Measurements from ENCODE around the gene SPECC1L.
A peak's percentile ranks its signal among the peaks of the same experiment; 100 is the strongest.

Gene SPECC1L

GRCh38 chr22:24398409-24398808, 127.8 kb downstream of the SPECC1L start:
- DNase-seq (ENCODE audit: low read depth) = no peak

DNA sequence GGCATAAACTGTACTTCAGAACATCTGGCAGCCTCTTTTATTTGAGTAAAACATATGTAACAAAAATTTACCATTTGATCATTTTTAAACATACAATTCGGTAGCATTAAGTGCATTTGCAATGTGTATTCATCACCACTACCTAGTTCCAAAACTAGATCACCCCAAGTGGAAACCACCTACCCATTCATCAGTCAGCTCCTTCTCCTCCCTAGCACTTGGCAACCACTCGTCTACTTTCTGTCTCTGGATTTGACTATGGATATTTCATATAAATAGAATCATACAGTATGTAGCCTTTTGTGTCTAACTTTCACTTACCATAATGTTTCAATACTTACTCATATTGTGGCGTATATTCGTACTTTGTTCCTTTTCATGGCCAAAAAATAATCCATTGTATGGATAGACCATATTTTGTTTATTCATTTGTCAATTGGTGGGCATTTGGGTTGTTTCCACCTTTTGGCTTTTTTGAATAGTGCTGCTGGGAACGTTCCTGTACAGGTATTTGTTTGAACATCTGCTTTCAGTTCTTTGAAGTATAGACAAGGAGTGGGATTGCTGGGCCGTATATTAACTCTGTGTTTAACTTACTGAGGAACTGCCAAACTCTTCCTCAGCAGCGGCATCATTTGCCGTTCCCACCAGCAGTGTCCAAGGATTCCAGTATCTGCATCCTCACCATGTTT, 129.5 kb downstream of the SPECC1L start:
- DNase-seq (ENCODE audit: low read depth) = no peak

DNA sequence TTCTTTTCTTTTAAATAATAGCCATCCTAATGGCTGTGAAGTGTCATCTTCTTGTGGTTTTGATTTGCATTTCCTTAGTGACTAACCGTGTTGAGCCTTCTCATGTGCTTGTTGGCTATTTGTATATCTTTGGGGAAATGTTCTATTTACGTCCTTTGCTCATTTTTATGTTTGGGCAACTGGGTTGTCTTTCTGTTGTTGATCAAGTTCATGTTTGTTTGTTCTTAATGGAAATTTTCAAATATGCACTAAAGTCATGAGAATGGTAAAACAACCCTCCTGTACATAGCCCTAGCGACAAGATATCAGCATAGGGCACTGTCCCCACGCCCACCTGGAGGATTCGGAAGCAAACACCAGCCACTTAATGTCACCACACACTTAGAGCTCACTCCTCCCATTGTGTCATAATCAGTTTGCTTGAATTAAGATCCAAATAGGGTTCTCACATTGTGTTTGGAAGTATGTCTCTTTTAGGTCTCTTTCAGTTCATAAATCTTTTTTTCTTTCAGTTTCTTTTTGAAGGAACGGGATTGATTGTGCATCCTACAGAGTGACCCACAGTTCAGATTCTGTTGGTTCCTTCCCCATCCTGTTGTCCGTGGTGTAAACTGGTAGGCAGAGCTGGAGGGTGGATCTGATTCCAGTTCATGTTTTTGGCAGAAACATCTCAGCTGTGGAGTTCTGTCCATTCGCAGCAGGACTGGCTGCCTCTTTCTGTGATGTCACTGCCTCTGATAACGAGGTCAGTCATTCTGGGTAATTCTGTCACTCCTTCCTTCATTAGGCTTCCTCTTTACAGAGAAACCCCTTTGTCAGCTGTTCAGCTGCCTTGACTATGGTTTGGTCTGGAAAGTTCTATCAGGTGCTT, 130.3 kb downstream of the SPECC1L start:
- DNase-seq (ENCODE audit: low read depth) = no peak

DNA sequence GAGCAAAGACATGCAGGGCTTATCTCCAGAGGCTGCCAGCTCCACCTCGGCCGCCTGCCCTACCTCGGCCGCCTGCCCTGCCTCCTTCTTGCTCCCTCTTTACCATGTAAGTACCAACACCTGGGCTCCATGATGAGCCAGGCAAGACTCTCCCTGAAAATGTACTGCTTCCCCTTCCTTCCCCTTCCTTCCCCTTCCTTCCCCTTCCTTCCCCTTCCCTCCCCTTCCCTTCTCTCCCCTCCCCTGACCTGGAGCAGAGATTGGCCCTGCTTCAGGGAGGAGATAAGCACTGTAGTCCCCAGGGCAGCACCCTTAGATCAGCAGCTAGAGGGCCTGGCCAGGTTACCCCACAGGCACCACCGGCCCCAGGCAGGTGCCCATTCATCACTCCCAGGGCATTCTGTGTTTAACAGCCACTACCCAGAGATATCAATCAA, 131.3 kb downstream of the SPECC1L start:
- DNase-seq (ENCODE audit: low read depth) = no peak

- peak; percentile 72 for DNase-seq (ENCODE audit: low read depth)
Measured at GRCh38 chr22:24402460-24403192, 132.0 kb downstream of the SPECC1L start.

GRCh38 chr22:24403346-24403745, 132.7 kb downstream of the SPECC1L start:
- no peak for DNase-seq (ENCODE audit: low read depth)

DNA sequence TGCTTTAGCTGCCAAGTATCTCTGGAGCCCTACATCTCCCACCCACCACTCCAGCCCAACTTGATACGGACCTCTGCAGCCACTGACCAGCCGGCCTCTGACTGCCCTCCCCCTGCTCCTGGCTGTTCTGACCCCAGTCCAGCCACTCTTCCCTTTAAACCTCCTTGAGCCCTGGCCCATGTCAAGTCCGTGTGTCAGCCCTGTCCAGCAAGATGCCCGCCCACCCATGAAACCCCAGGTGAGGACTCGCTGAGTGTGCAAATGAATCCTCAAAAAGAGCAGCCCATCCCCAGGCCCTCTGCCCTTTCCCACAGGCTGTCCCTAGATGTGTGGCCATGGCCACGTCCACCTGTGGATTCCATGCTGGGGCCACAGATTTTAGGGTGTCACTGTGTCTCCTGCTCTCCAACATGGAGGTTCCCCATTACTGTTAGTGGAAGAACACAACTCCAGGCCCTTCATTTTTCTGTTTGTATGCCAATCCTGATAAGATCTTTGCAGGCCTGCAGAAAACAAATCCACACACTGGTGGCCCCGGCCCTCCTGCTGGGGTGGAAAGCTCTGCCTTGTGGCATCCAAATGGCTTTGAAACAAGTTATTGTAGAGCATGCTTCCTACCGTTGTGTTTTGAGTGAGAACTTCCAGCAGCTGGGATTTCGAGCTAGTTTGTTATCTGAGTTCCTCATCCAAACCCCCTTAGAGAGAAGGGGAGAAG, 134.1 kb downstream of the SPECC1L start:
- DNase-seq (ENCODE audit: low read depth) = no peak

- DNase-seq (ENCODE audit: low read depth) = no peak
Measured at GRCh38 chr22:24405631-24406321, 135.1 kb downstream of the SPECC1L start.

DNA sequence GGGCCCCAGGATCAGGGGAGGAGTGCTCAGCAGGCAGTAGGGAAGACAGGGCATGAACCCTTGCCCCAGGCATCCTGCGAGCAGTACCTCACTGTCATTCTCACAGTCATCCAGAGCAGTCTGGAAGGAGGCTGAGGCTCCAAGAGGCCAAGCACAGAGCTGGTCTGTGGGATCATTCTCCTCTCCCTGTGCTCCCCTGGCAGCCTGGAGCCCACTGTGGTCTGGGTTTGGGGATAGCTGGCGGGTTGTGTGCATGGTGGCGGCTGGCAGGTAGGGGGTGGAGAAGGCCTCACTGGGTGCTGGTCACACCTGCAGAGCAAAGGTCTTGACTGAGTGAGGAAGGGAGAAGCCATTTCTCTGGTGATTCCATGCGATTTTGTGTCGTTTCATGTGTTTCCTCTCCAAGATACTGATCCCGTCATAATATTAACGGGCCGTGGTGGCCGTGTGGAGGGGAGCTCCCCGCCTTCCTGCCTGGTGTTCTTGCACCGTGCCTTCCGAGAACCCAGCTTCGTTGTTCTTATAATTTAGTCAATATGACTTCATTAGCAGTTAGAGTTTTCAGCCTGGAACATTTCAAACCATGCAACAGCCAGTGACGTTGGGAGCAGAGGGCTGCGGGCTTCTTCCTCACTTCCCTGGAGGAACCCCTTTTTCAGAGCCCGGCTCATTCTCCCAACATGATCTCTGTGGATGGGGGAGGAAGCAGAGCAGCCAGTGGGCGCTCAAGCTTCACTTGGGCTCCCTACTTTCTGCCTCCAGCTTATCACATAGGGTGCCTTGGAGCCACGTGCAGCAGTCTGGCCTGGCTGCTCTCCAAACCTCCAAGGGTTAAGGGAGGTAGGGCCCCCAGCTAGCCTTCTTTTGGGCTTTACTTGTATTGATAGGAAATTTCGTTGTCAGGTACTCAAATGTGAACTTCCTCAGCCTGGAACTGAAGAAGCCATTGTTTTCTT, 136.0 kb downstream of the SPECC1L start:
- DNase-seq (ENCODE audit: low read depth) = no peak

GRCh38 chr22:24407278-24407665, 136.6 kb downstream of the SPECC1L start:
- no peak for DNase-seq (ENCODE audit: low read depth)

DNA sequence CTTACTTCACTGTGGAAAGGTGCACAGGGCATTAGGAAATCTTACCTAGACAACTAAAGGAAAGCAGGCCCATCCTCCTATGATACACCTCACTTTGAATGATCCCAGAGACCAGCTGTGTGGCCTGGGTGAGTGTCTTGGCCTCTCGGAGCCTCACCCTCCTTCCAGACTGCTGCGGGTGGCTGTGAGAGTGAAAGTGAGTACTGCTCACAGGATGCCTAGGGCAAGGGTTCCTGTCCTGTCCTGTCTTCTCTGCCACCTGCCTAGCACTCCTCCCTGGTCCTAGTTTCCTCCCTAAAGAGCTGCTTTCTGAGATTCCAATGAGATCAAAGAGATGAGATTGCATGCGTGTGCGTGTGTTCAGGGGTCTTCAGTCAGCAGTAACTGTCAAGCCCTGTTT, 137.3 kb downstream of the SPECC1L start:
- DNase-seq (ENCODE audit: low read depth) = no peak

- no peak for DNase-seq (ENCODE audit: low read depth)
Measured at GRCh38 chr22:24408630-24409029, 138.0 kb downstream of the SPECC1L start.

DNA sequence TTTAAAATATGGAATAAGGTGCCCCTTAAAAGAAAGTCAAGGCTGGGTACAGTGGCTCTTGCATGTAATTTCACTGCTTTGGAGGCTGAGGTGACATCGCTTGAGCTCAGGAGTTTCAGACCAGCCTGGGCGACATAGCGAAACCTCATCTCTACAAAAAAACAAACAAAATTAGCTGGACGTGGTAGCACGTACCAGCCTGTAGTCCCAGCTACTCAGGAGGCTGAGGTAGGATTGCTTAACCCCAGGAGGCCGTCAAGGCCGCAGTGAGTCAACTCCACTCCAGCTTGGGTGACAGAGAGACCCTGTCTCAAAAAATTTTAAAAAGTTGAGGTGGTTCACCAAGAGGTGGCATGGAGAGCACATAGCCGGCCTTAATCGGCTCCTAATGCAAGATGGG, 139.1 kb downstream of the SPECC1L start:
- DNase-seq (ENCODE audit: low read depth) = no peak

DNA sequence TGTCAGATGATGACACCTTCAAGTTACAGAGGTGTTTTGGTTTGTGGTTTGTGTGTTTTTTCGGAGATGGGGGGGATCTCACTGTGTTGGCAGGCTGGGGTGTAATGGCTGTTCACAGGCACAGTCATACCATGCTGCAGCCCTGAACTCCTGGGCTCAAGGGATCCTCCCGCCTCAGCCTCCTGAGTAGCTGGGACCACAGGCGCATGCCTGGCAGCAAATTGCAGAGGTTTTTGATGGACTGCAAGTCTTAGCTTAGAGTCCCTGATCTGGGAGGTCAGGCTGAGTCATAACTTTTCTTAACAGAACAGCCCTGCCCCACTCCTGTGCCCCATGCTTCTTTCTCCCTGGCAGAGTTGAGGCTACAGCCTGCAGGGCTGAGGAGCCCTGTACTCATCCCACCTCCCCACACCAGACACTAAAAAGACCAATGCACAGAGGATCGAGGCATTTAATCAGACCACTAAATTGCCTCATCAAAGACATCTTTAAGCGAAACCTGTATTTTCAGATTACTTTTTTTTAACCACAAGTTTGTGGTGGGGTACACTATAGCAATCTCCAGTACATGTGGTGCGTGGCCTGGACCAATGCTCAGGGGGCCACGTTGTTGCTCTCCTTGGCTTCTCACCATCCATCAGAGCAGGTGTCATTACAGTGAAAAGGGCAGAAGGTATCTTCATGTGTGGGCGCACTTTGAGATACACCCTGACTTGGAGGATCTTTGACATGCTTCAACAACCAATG, 139.7 kb downstream of the SPECC1L start:
- no peak for DNase-seq (ENCODE audit: low read depth)

- no peak for DNase-seq (ENCODE audit: low read depth)
Measured at GRCh38 chr22:24411256-24412004, 140.8 kb downstream of the SPECC1L start.

DNA sequence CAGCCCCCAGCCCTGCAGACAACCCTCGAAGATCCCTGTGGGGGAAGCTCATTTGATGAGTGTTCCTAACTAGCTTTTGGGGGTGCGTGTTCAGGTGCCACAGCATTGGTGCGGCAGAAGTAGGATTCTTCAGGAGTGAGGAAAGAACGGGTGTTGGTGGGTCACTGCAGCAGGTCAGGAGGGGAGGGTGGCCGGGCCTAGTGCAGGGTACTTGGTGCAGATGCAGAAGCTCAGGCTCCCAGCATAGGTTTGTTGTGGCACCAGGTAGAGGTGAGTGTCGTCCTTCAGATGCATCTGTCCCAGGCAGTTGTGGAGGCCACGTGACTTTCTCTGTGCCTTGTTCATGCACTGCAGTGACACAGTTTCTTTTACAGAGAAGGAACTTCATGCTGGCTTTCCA, 141.6 kb downstream of the SPECC1L start:
- DNase-seq (ENCODE audit: low read depth) = no peak

- no peak for DNase-seq (ENCODE audit: low read depth)
Measured at GRCh38 chr22:24413271-24413670, 142.6 kb downstream of the SPECC1L start.

DNA sequence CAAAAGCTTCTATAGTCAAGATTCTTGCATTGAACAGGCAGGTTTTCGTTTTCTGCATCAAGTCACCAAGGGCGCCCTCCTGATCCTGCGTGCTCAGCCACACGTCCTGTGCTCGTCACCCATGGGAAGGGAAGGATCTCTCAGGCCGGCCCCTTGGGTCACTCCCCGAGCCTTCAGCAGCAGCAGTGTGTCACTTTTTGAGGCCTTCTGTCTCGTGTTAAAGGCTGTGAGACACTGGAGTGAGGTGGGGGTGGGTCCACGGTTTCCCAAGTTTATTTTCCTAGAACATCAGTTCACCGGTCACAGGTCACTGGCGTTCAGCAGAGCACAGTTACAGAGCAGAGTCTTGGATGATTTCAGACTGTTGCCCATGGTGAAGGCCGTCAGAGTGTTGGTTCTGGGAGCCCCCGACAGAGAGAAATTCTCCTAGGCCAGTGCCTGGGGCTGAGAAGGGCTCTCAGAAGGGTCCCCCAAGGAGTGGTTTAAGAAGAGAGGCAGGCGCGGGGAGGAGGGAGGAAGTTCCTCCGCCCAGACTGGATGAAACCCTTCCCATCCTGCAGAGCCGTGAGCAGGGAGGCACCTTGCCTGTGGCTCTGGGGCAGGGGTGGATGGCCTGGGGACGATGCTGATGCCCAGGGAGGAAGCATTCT, 143.2 kb downstream of the SPECC1L start:
- no peak for DNase-seq (ENCODE audit: low read depth)
